ENCODE measurements around the gene DMRT1. TPM values are rescaled to one million over a fixed set of nuclear protein-coding genes. Genes with fewer than 3 reads are reported as not detected.

The DMRT1 gene
- total and polyA plus RNA-seq, 3 experiments from 2014 or later = not detected

GRCh38 chr9:805151-805550 lies 36.3 kb upstream of the DMRT1 start:
- CTCF ChIA-PET = no interaction called here
- no peaks in the 10 kb centered on the region for H3K36me3 ChIP-seq (ENCODE audit: insufficient read depth, low read length)
- no peaks in the 10 kb centered on the region for H3K9me3 Mint-ChIP-seq
- POLR2A ChIA-PET = no interaction called here
- no peak overlapping the region for H3K27ac Mint-ChIP-seq
- peaks cover 1 to 34% of the 10 kb centered on the region in 2 donors for H3K27me3 Mint-ChIP-seq
- H3K4me1 Mint-ChIP-seq = no peaks in the 10 kb centered on the region
- H3K9me3 ChIP-seq (ENCODE audit: low read length) = no peaks in the 10 kb centered on the region
- H3K36me3 Mint-ChIP-seq = no peaks in the 10 kb centered on the region
- H3K27me3 ChIP-seq (ENCODE audit: insufficient read depth, low read length, poor library complexity, severe bottlenecking) = no peaks in the 10 kb centered on the region
- DNase-seq = no peak
- H3K4me3 ChIP-seq (ENCODE audit: low read length) = no peak overlapping the region
- H3K4me1 ChIP-seq (ENCODE audit: insufficient read depth, low read length) = no peaks in the 10 kb centered on the region
- H3K4me3 Mint-ChIP-seq = no peak overlapping the region
- no peak overlapping the region for H3K27ac ChIP-seq (ENCODE audit: low read depth, low read length)

- Histone ChIP-seq H3K27ac (ENCODE audit: low read depth, low read length) (no peak overlapping the region), H3K27me3 (ENCODE audit: insufficient read depth, low read length, poor library complexity, severe bottlenecking) (no peaks in the 10 kb centered on the region), H3K4me3 (ENCODE audit: low read length) (no peak overlapping the region), H3K36me3 (ENCODE audit: insufficient read depth, low read length) (no peaks in the 10 kb centered on the region), H3K4me1 (ENCODE audit: insufficient read depth, low read length) (no peaks in the 10 kb centered on the region), H3K9me3 (ENCODE audit: low read length) (no peaks in the 10 kb centered on the region)
- Mint-ChIP-seq H3K9me3 (no peaks in the 10 kb centered on the region), H3K27me3 (peaks cover 1 to 25% of the 10 kb centered on the region in 2 donors), H3K36me3 (no peaks in the 10 kb centered on the region), H3K4me3 (no peak overlapping the region), H3K4me1 (no peaks in the 10 kb centered on the region), H3K27ac (no peak overlapping the region)
- no peak for DNase-seq
- POLR2A ChIA-PET = no interaction called here
- CTCF ChIA-PET = interaction anchor here (0.7 to 1.1 kb wide), 2 partner anchors 11 to 209 kb away, joined by 3 read pairs; no protein-coding TSS in a partner anchor
Measured at GRCh38 chr9:806285-807156, 35.0 kb upstream of the DMRT1 start.

- Histone ChIP-seq H3K27me3 (ENCODE audit: insufficient read depth, low read length, poor library complexity, severe bottlenecking) (no peaks in the 10 kb centered on the region), H3K9me3 (ENCODE audit: low read length) (no peaks in the 10 kb centered on the region), H3K4me1 (ENCODE audit: insufficient read depth, low read length) (no peaks in the 10 kb centered on the region), H3K4me3 (ENCODE audit: low read length) (no peak overlapping the region), H3K36me3 (ENCODE audit: insufficient read depth, low read length) (no peaks in the 10 kb centered on the region), H3K27ac (ENCODE audit: low read depth, low read length) (no peak overlapping the region)
- POLR2A ChIA-PET = no interaction called here
- no peaks in the 10 kb centered on the region for H3K4me1 Mint-ChIP-seq
- H3K9me3 Mint-ChIP-seq = no peaks in the 10 kb centered on the region
- peaks cover 0 to 5% of the 10 kb centered on the region in 2 donors for H3K27me3 Mint-ChIP-seq
- CTCF ChIA-PET = no interaction called here
- peak overlapping the region in 1 of 8 donors; percentile 17 for H3K27ac Mint-ChIP-seq
- DNase-seq = no peak
- no peaks in the 10 kb centered on the region for H3K36me3 Mint-ChIP-seq
- H3K4me3 Mint-ChIP-seq = no peak overlapping the region
Measured at GRCh38 chr9:811106-811531, 30.4 kb upstream of the DMRT1 start.

GRCh38 chr9:818958-819357 lies 22.5 kb upstream of the DMRT1 start:
- Histone ChIP-seq H3K36me3 (ENCODE audit: insufficient read depth, low read length) (no peaks in the 10 kb centered on the region), H3K27me3 (ENCODE audit: insufficient read depth, low read length, poor library complexity, severe bottlenecking) (no peaks in the 10 kb centered on the region), H3K27ac (ENCODE audit: low read depth, low read length) (no peak overlapping the region), H3K9me3 (ENCODE audit: low read length) (no peaks in the 10 kb centered on the region), H3K4me3 (ENCODE audit: low read length) (no peak overlapping the region), H3K4me1 (ENCODE audit: insufficient read depth, low read length) (no peaks in the 10 kb centered on the region)
- H3K27me3 Mint-ChIP-seq = peaks cover 0 to 2% of the 10 kb centered on the region in 2 donors
- ChIA-PET CTCF (no interaction called here), POLR2A (no interaction called here)
- peaks cover 0 to 7% (median 6%) of the 10 kb centered on the region in 3 donors for H3K4me1 Mint-ChIP-seq
- H3K36me3 Mint-ChIP-seq = no peaks in the 10 kb centered on the region
- DNase-seq = no peak
- H3K9me3 Mint-ChIP-seq = no peaks in the 10 kb centered on the region
- H3K4me3 Mint-ChIP-seq = no peak overlapping the region
- H3K27ac Mint-ChIP-seq = no peak overlapping the region

- Histone ChIP-seq H3K9me3 (ENCODE audit: low read length) (no peaks in the 10 kb centered on the region), H3K36me3 (ENCODE audit: insufficient read depth, low read length) (no peaks in the 10 kb centered on the region), H3K4me3 (ENCODE audit: low read length) (no peak overlapping the region), H3K4me1 (ENCODE audit: insufficient read depth, low read length) (no peaks in the 10 kb centered on the region), H3K27me3 (ENCODE audit: insufficient read depth, low read length, poor library complexity, severe bottlenecking) (no peaks in the 10 kb centered on the region), H3K27ac (ENCODE audit: low read depth, low read length) (no peak overlapping the region)
- no peaks in the 10 kb centered on the region for H3K36me3 Mint-ChIP-seq
- peaks cover 0 to 5% of the 10 kb centered on the region in 2 donors for H3K27me3 Mint-ChIP-seq
- H3K4me3 Mint-ChIP-seq = no peak overlapping the region
- no peak for DNase-seq
- ChIA-PET POLR2A (no interaction called here), CTCF (no interaction called here)
- H3K9me3 Mint-ChIP-seq = no peaks in the 10 kb centered on the region
- H3K4me1 Mint-ChIP-seq = no peaks in the 10 kb centered on the region
- peak overlapping the region in 1 of 8 donors; percentile 33 for H3K27ac Mint-ChIP-seq
Measured at GRCh38 chr9:826500-827280, 14.8 kb upstream of the DMRT1 start.

GRCh38 chr9:840343-840742 lies 1.2 kb upstream of the DMRT1 start:
- Mint-ChIP-seq H3K4me3 (no peak overlapping the region), H3K4me1 (peaks cover 6 to 22% (median 14%) of the 10 kb centered on the region in 3 donors), H3K27me3 (peaks cover 31 to 49% of the 10 kb centered on the region in 2 donors), H3K27ac (no peak overlapping the region), H3K9me3 (peaks cover 0 to 2% (median 0%) of the 10 kb centered on the region in 5 donors), H3K36me3 (no peaks in the 10 kb centered on the region)
- ChIA-PET CTCF (no interaction called here), POLR2A (no interaction called here)
- no peak overlapping the region for H3K4me3 ChIP-seq (ENCODE audit: low read length)
- no peaks in the 10 kb centered on the region for H3K27me3 ChIP-seq (ENCODE audit: insufficient read depth, low read length, poor library complexity, severe bottlenecking)
- H3K4me1 ChIP-seq (ENCODE audit: insufficient read depth, low read length) = no peaks in the 10 kb centered on the region
- no peaks in the 10 kb centered on the region for H3K36me3 ChIP-seq (ENCODE audit: insufficient read depth, low read length)
- no peak overlapping the region for H3K27ac ChIP-seq (ENCODE audit: low read depth, low read length)
- no peaks in the 10 kb centered on the region for H3K9me3 ChIP-seq (ENCODE audit: low read length)
- peak in 1 of 5 donors; percentile 1 for DNase-seq

GRCh38 chr9:842635-843426 lies 1.3 kb downstream of the DMRT1 start:
- Mint-ChIP-seq H3K4me3 (no peak overlapping the region), H3K4me1 (peaks cover 6 to 22% (median 14%) of the 10 kb centered on the region in 3 donors), H3K27me3 (peaks cover 43 to 63% of the 10 kb centered on the region in 2 donors), H3K27ac (no peak overlapping the region), H3K36me3 (no peaks in the 10 kb centered on the region), H3K9me3 (peaks cover 0 to 3% (median 1%) of the 10 kb centered on the region in 5 donors)
- peaks cover 5% of the 10 kb centered on the region for H3K27me3 ChIP-seq (ENCODE audit: insufficient read depth, low read length, poor library complexity, severe bottlenecking)
- no peak overlapping the region for H3K27ac ChIP-seq (ENCODE audit: low read depth, low read length)
- H3K9me3 ChIP-seq (ENCODE audit: low read length) = no peaks in the 10 kb centered on the region
- H3K4me1 ChIP-seq (ENCODE audit: insufficient read depth, low read length) = no peaks in the 10 kb centered on the region
- no peaks in the 10 kb centered on the region for H3K36me3 ChIP-seq (ENCODE audit: insufficient read depth, low read length)
- ChIA-PET POLR2A (no interaction called here), CTCF (no interaction called here)
- no peak overlapping the region for H3K4me3 ChIP-seq (ENCODE audit: low read length)
- DNase-seq = no peak

Measured in CD8-positive, alpha-beta memory T cell (primary cell).